Keratinocyte (primary cell): ENCODE measurements around the gene NLRP3. TPM values are rescaled to one million over a fixed set of nuclear protein-coding genes. Genes with fewer than 3 reads are reported as not detected.

Source experiments
- DNase-seq: peaks from one replicate; pipeline ENCODE4 v3.0.0-alpha.2; 2011; ENCODE audit warnings: low read depth, missing footprints, low spot score
- FAIRE-seq: peaks from 2 replicates; lab custom pipeline; 2011; peaks lifted over from hg19 to GRCh38; lab: Jason Lieb, UNC
- H2AFZ ChIP-seq: 2 replicates; pipeline ENCODE4 v1.6.0; 2012; ENCODE audit warnings: low read length, control low read depth, inconsistent platforms; ENCODE audit not compliant: control insufficient read depth
- H3K27ac ChIP-seq: 2 replicates; pipeline ENCODE4 v1.5.1; 2011; ENCODE audit warnings: low read length; ENCODE audit not compliant: control insufficient read depth, insufficient read depth
- H3K27me3 ChIP-seq: 3 replicates; pipeline ENCODE4 v1.6.0; 2011; ENCODE audit warnings: low read length; ENCODE audit not compliant: control insufficient read depth, insufficient read depth; ENCODE audit errors: extremely low read depth
- H3K36me3 ChIP-seq, 2 experiments: 2 replicates in 1 of 2; 3 replicates in 1 of 2; pipeline ENCODE4 v1.5.1; 2011; ENCODE audit warnings: low read length in 2 of 2, mild to moderate bottlenecking in 1 of 2; ENCODE audit not compliant: control insufficient read depth in 2 of 2, insufficient read depth in 2 of 2; ENCODE audit errors: extremely low read depth in 1 of 2
- H3K4me1 ChIP-seq: 3 replicates; pipeline ENCODE4 v1.5.1; 2011; ENCODE audit warnings: low read length; ENCODE audit not compliant: control insufficient read depth, insufficient read depth; ENCODE audit errors: extremely low read depth
- H3K4me2 ChIP-seq: 3 replicates; pipeline ENCODE4 v1.6.0; 2011; ENCODE audit warnings: low read depth, low read length; ENCODE audit not compliant: control insufficient read depth, insufficient read depth; ENCODE audit errors: extremely low read depth
- H3K4me3 ChIP-seq, 3 experiments: fragments of 200-600 bp in 1 of 3; sonication (generic) in 1 of 3; 2 replicates in 2 of 3; 3 replicates in 1 of 3; pipeline ENCODE4 v1.5.1; 2011 to 2016; ENCODE audit warnings: low read length in 3 of 3, mild to moderate bottlenecking in 3 of 3, control low read depth in 2 of 3, inconsistent platforms in 1 of 3, low read depth in 1 of 3, mixed read lengths in 1 of 3, mixed run types in 1 of 3, moderate library complexity in 1 of 3; ENCODE audit not compliant: control insufficient read depth in 2 of 3, insufficient read depth in 2 of 3; ENCODE audit errors: extremely low read depth in 1 of 3
- H3K79me2 ChIP-seq: 2 replicates; pipeline ENCODE4 v1.6.0; 2012; ENCODE audit warnings: low read length; ENCODE audit not compliant: control insufficient read depth, insufficient read depth
- H3K9ac ChIP-seq: 3 replicates; pipeline ENCODE4 v1.6.0; 2011; ENCODE audit warnings: low read length; ENCODE audit not compliant: control insufficient read depth, insufficient read depth; ENCODE audit errors: extremely low read depth
- H3K9me1 ChIP-seq: 3 replicates; pipeline ENCODE4 v1.6.0; 2011; ENCODE audit warnings: low read length; ENCODE audit not compliant: control insufficient read depth, insufficient read depth; ENCODE audit errors: extremely low read depth
- H3K9me3 ChIP-seq: 2 replicates; pipeline ENCODE4 v1.5.1; 2012; ENCODE audit warnings: low read depth, low read length; ENCODE audit not compliant: control insufficient read depth
- H4K20me1 ChIP-seq: 3 replicates; pipeline ENCODE4 v1.6.0; 2011; ENCODE audit warnings: low read length; ENCODE audit not compliant: control insufficient read depth, insufficient read depth; ENCODE audit errors: extremely low read depth
- EZH2 ChIP-seq: IDR thresholded peaks from one replicate; pipeline ENCODE4 v1.6.1; 2012; ENCODE audit warnings: inconsistent platforms, mild to moderate bottlenecking, low read length, moderate library complexity
- dilution Hi-C: fragments of 300-500 bp; cut with MboI; formaldehyde crosslinking; loops from one replicate; pipeline ENCODE4 v1.7.0; 2020; ENCODE audit warnings: low sequenced_read_pairs; ENCODE audit not compliant: extremely low pct_ligation_motif_present
- polyA plus RNA-seq, 5 experiments: library from polyadenylated mRNA; depleted of rRNA in 3 of 5; stranded (reverse) in 3 of 5; stranded (forward) in 1 of 5; unstranded in 1 of 5; fragments of >200 nt; gene quantifications; 1 replicate in 1 of 5; 2 replicates in 3 of 5; 3 replicates in 1 of 5; pipeline versions ENCODE4 v1.2.1 to v1.2.3, GENCODE V29; 2011 to 2012; ENCODE audit warnings: missing spikeins in 2 of 5, low read depth in 1 of 5, low replicate concordance in 1 of 5
- TF ChIP-seq, protein P1 (sequence below), 3 experiments: IDR thresholded peaks in 1 of 3; conservative IDR thresholded peaks in 1 of 3; optimal IDR thresholded peaks in 1 of 3; 2 replicates in 2 of 3; 3 replicates in 1 of 3; pipeline versions ENCODE3 to v1.5.1; 2011; ENCODE audit warnings: low read length in 3 of 3, mild to moderate bottlenecking in 3 of 3, moderate library complexity in 2 of 3, control low read depth in 1 of 3, inconsistent platforms in 1 of 3; ENCODE audit not compliant: insufficient read depth in 2 of 3; ENCODE audit errors: extremely low read depth in 1 of 3

The NLRP3 gene
- polyA plus RNA-seq, 1 donor (not counting 4 experiments of a cell fraction or from before 2014, with no cell fraction given) = 0.03 TPM

DNA sequence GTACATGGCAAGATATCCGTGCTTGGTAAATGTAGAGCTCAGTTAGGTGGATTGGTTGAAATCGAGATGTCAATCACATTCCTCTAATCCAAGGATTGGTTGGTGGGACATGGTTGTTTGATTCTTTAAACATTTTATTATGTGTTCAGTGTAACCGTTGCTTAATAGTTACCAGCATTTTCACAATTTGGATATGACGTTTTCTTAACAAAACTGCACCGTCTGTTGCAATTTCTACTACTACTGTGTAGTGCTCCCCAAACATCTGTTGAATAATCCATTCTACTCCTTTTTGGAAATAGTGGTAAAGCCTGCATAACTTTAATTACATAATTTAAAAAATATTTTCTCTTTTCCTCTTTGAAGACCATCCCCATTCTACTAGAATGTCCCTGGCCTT, 25.6 kb downstream of the NLRP3 start:
- Histone ChIP-seq H3K4me2 (no peak overlapping the region), H3K27ac (no peak overlapping the region), H3K9me3 (no peaks in the 10 kb centered on the region), H3K36me3 (no peaks in the 10 kb centered on the region), H4K20me1 (no peaks in the 10 kb centered on the region), H3K4me3 (no peak overlapping the region), H3K79me2 (no peaks in the 10 kb centered on the region), H3K4me1 (no peaks in the 10 kb centered on the region), H3K9ac (no peak overlapping the region), H3K27me3 (no peaks in the 10 kb centered on the region), H3K9me1 (no peaks in the 10 kb centered on the region), H2AFZ (no peak overlapping the region)
- DNase-seq = no peak
- dilution Hi-C loops = no loop called here
- TF ChIP-seq EZH2 = no peak
- TF ChIP-seq, protein P1, sequence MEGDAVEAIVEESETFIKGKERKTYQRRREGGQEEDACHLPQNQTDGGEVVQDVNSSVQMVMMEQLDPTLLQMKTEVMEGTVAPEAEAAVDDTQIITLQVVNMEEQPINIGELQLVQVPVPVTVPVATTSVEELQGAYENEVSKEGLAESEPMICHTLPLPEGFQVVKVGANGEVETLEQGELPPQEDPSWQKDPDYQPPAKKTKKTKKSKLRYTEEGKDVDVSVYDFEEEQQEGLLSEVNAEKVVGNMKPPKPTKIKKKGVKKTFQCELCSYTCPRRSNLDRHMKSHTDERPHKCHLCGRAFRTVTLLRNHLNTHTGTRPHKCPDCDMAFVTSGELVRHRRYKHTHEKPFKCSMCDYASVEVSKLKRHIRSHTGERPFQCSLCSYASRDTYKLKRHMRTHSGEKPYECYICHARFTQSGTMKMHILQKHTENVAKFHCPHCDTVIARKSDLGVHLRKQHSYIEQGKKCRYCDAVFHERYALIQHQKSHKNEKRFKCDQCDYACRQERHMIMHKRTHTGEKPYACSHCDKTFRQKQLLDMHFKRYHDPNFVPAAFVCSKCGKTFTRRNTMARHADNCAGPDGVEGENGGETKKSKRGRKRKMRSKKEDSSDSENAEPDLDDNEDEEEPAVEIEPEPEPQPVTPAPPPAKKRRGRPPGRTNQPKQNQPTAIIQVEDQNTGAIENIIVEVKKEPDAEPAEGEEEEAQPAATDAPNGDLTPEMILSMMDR (optimal IDR thresholded peaks at IDR 0.05 in 1 of 3, IDR thresholded peaks at IDR 0.05 in 1 of 3, conservative IDR thresholded peaks at IDR 0.05 in 1 of 3; ENCODE audit: extremely low read depth in 1 of 3, insufficient read depth in 2 of 3, low read length in 3 of 3) = no peak
- no peak for FAIRE-seq

DNA sequence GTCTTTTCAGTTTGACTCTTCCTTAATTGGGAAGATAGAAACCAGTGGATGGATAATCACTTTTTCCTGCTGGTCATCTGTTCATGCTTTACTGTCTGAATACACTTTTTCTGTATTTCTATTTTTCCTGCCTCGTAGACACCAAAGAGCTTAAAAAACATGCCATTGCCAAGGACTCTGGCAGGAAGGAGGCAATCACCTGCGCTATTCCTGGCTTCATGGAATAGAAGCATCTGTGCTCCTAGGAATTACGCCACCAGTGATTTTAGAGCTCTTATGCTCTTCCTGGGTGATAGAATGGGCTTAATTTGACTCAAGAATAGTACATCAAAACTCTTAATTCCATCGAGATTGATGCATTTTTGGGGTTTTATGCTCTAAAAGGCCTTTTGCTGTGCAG, 26.2 kb downstream of the NLRP3 start:
- H3K4me3 ChIP-seq = no peak overlapping the region
- H3K27me3 ChIP-seq = no peaks in the 10 kb centered on the region
- H3K9me1 ChIP-seq = no peaks in the 10 kb centered on the region
- H3K9me3 ChIP-seq = no peaks in the 10 kb centered on the region
- H3K4me1 ChIP-seq = no peaks in the 10 kb centered on the region
- no peak overlapping the region for H3K27ac ChIP-seq
- no peaks in the 10 kb centered on the region for H3K79me2 ChIP-seq
- H4K20me1 ChIP-seq = no peaks in the 10 kb centered on the region
- no peaks in the 10 kb centered on the region for H3K36me3 ChIP-seq
- FAIRE-seq (no peak), DNase-seq (no peak)
- H3K9ac ChIP-seq = no peak overlapping the region
- no peak overlapping the region for H2AFZ ChIP-seq
- dilution Hi-C loops = no loop called here
- TF ChIP-seq EZH2 = no peak
- TF ChIP-seq, protein P1 (optimal IDR thresholded peaks at IDR 0.05 in 1 of 3, IDR thresholded peaks at IDR 0.05 in 1 of 3, conservative IDR thresholded peaks at IDR 0.05 in 1 of 3; ENCODE audit: extremely low read depth in 1 of 3, insufficient read depth in 2 of 3, low read length in 3 of 3) = no peak
- no peak overlapping the region for H3K4me2 ChIP-seq
